Endometrial microvascular endothelial cells (primary cell): Measurements from ENCODE around the gene PHLDB2. TPM values are rescaled to one million over a fixed set of nuclear protein-coding genes. Genes with fewer than 3 reads are reported as not detected.

Experiments
- total RNA-seq: library from RNA; depleted of rRNA; stranded (reverse); fragments of >200 nt; gene quantifications from one replicate; pipeline ENCODE4 v1.2.3, GENCODE V29; 2015; ENCODE audit errors: inconsistent ontology term

The PHLDB2 gene
- total RNA-seq, 1 donor from 2014 or later = 82.3 TPM

Other genes starting within 250 kb of the PHLDB2 start
- 1.9 TPM for gene PLCXD2, start 184.6 kb upstream of the PHLDB2 start, total RNA-seq
- gene ABHD10, start 119.8 kb downstream of the PHLDB2 start, total RNA-seq = 37.5 TPM
- gene TAGLN3, start 139.7 kb downstream of the PHLDB2 start, total RNA-seq = 1.4 TPM
- not detected for gene TMPRSS7, start 175.5 kb downstream of the PHLDB2 start, total RNA-seq
- gene C3orf52, start 227.1 kb downstream of the PHLDB2 start, total RNA-seq = 1.5 TPM